Choroid plexus epithelial cell (primary cell): ENCODE measurements around the gene GNAQ.

Experiments
- DNase-seq: peaks from one replicate; pipeline ENCODE4 v3.0.0-alpha.2; 2010; ENCODE audit warnings: low read depth
- H3K4me3 ChIP-seq: 2 replicates; pipeline ENCODE4 v1.5.1; 2011; ENCODE audit warnings: low read depth, mild to moderate bottlenecking, control low read depth, low read length, moderate library complexity
- CTCF ChIP-seq: conservative IDR thresholded peaks from 2 replicates; pipeline ENCODE4 v1.5.1; 2011; ENCODE audit warnings: low read depth, mild to moderate bottlenecking, control low read depth, inconsistent platforms, low read length, moderate library complexity

The GNAQ gene

GRCh38 chr9:77912895-77913693, 118.5 kb downstream of the GNAQ start:
- TF ChIP-seq CTCF, result no peak
- H3K4me3 ChIP-seq, result no peak overlapping the region
- DNase-seq, result peak; percentile 57

GRCh38 chr9:77911928-77912327, 119.7 kb downstream of the GNAQ start:
- no peak for TF ChIP-seq CTCF
- H3K4me3 ChIP-seq, result no peak overlapping the region
- DNase-seq, result peak; percentile 20

GRCh38 chr9:77910194-77910621, 121.4 kb downstream of the GNAQ start:
- no peak for TF ChIP-seq CTCF
- DNase-seq, result no peak
- H3K4me3 ChIP-seq, result no peak overlapping the region

- DNase-seq, result no peak
- TF ChIP-seq CTCF, result no peak
Measured at GRCh38 chr9:77909306-77909705, 122.3 kb downstream of the GNAQ start.

GRCh38 chr9:77908293-77908692, 123.3 kb downstream of the GNAQ start:
- no peak for DNase-seq
- H3K4me3 ChIP-seq, result no peak overlapping the region
- no peak for TF ChIP-seq CTCF

More at GRCh38 chr9:77909306-77909705, 122.3 kb downstream of the GNAQ start:
- no peak overlapping the region for H3K4me3 ChIP-seq

GRCh38 chr9:77907585-77907984, 124.0 kb downstream of the GNAQ start:
- DNase-seq, result no peak
- TF ChIP-seq CTCF, result no peak

GRCh38 chr9:77906991-77907390, 124.6 kb downstream of the GNAQ start:
- DNase-seq, result peak; percentile 53
- H3K4me3 ChIP-seq, result no peak overlapping the region
- TF ChIP-seq CTCF, result no peak

More at GRCh38 chr9:77907585-77907984, 124.0 kb downstream of the GNAQ start:
- H3K4me3 ChIP-seq, result no peak overlapping the region
